Sigmoid colon (tissue), 4 donors: ENCODE data around the gene INTS11.

ENCODE experiments used
- CTCF ChIP-seq, 4 experiments: fragments of 450-650 bp in 3 of 4; fragments of 200-600 bp in 1 of 4; IDR thresholded peaks; one replicate each; pipeline ENCODE4 v1.5.1; 2016 to 2019; ENCODE audit warnings: antibody characterized with exemption in 4 of 4, mild to moderate bottlenecking in 3 of 4, moderate library complexity in 2 of 4
- EP300 ChIP-seq, 4 donors: sonication (generic); formaldehyde crosslinking; IDR thresholded peaks; one replicate each; pipeline ENCODE4 v1.6.1; 2017; ENCODE audit warnings: antibody characterized with exemption in 4 of 4
- POLR2A ChIP-seq, 2 donors: fragments of 450-650 bp; IDR thresholded peaks; one replicate each; pipeline ENCODE4 v1.6.1; 2016; ENCODE audit warnings: antibody characterized with exemption in 2 of 2, mild to moderate bottlenecking in 2 of 2, moderate library complexity in 2 of 2
- POLR2AphosphoS5 ChIP-seq, 4 donors: sonication (generic); formaldehyde crosslinking; IDR thresholded peaks; one replicate each; pipeline ENCODE4 v1.6.1; 2017; ENCODE audit warnings: antibody characterized with exemption in 4 of 4

- TF ChIP-seq POLR2AphosphoS5 (IDR thresholded peaks at IDR 0.05): no peak
- no peak for TF ChIP-seq CTCF (IDR thresholded peaks at IDR 0.05)
- TF ChIP-seq EP300 (IDR thresholded peaks at IDR 0.05): no peak
- no peak for TF ChIP-seq POLR2A (IDR thresholded peaks at IDR 0.05)
Measured at GRCh38 chr1:1315435-1315954, 9.0 kb downstream of the INTS11 start.
